K562 (cell line): Measurements from ENCODE around the gene COQ5. TPM values are rescaled to one million over a fixed set of nuclear protein-coding genes. Genes with fewer than 3 reads are reported as not detected.

ENCODE experiments used
- CHAMP1 ChIP-seq: fragments of 450-650 bp; IDR thresholded peaks from 2 replicates; pipeline ENCODE4 v1.6.1; 2016; ENCODE audit warnings: mild to moderate bottlenecking
- ETV1 ChIP-seq: fragments of 450-650 bp; conservative IDR thresholded peaks from 2 replicates; pipeline ENCODE4 v1.6.1; 2016; ENCODE audit warnings: missing genetic modification characterization, control low read depth, low read depth, missing compliant biosample characterization
- KHSRP ChIP-seq: fragments of 450-650 bp; IDR thresholded peaks from 2 replicates; pipeline ENCODE4 v1.6.1; 2017
- NR4A1 ChIP-seq, 2 experiments: fragments of 250-450 bp in 1 of 2; fragments of 450-650 bp in 1 of 2; sonication (Bioruptor Pico) in 1 of 2; IDR thresholded peaks; 2 replicates each; pipeline versions ENCODE4 v1.4.0 to v1.6.1; 2016 to 2020; ENCODE audit warnings: mild to moderate bottlenecking in 2 of 2, missing compliant biosample characterization in 1 of 2, missing genetic modification characterization in 1 of 2, moderate library complexity in 1 of 2
- POLR2A ChIP-seq: fragments of 450-650 bp; conservative IDR thresholded peaks from 2 replicates; pipeline ENCODE4 v1.6.1; 2016
- RAD21 ChIP-seq, 2 experiments: fragments of 250-450 bp in 1 of 2; fragments of 450-650 bp in 1 of 2; sonication (Bioruptor Pico) in 1 of 2; formaldehyde crosslinking in 1 of 2; IDR thresholded peaks in 1 of 2; conservative IDR thresholded peaks in 1 of 2; 2 replicates each; pipeline versions ENCODE4 v1.4.0 to v1.8.0; 2020 to 2022; ENCODE audit warnings: mild to moderate bottlenecking in 2 of 2, moderate library complexity in 1 of 2
- RBFOX2 ChIP-seq: fragments of 200-400 bp; formaldehyde crosslinking; IDR thresholded peaks from 2 replicates; pipeline ENCODE4 v1.6.1; 2017; ENCODE audit warnings: low read depth, mild to moderate bottlenecking, low read length, moderate library complexity
- SMAD3 ChIP-seq: fragments of 450-650 bp; formaldehyde crosslinking; conservative IDR thresholded peaks from 2 replicates; pipeline ENCODE4 v1.4.0; 2020; ENCODE audit warnings: mild to moderate bottlenecking
- TBL1XR1 ChIP-seq, 2 experiments: IDR thresholded peaks; 2 replicates each; pipeline ENCODE4 v1.6.1; 2012; ENCODE audit warnings: improper control_type of control experiment in 2 of 2, low read length in 2 of 2, mild to moderate bottlenecking in 1 of 2
- TEAD1 ChIP-seq, 2 experiments: fragments of 450-650 bp in 1 of 2; sonication (generic) in 1 of 2; formaldehyde crosslinking; IDR thresholded peaks; 2 replicates each; pipeline versions ENCODE4 v1.4.0 to v1.8.0; 2020 to 2022; ENCODE audit warnings: mild to moderate bottlenecking in 2 of 2, missing genetic modification reagents in 1 of 2
- YY1 ChIP-seq, 3 experiments: IDR thresholded peaks; 2 replicates each; pipeline ENCODE4 v1.6.1; 2011; ENCODE audit warnings: low read length in 2 of 3, mild to moderate bottlenecking in 2 of 3, moderate library complexity in 2 of 3, borderline replicate concordance in 1 of 3, control low read depth in 1 of 3, low read depth in 1 of 3; ENCODE audit not compliant: insufficient read depth in 3 of 3, insufficient replicate concordance in 2 of 3, control insufficient read depth in 1 of 3, insufficient read length in 1 of 3; ENCODE audit errors: extremely low read depth in 1 of 3
- ZKSCAN8 ChIP-seq: fragments of 200-800 bp; sonication (Bioruptor generic); IDR thresholded peaks from 2 replicates; pipeline ENCODE4 v1.6.1; 2016; ENCODE audit warnings: missing genetic modification characterization, missing compliant biosample characterization
- ZNF586 ChIP-seq: fragments of 450-650 bp; formaldehyde crosslinking; conservative IDR thresholded peaks from 2 replicates; pipeline ENCODE4 v1.4.0; 2020; ENCODE audit warnings: mild to moderate bottlenecking, moderate library complexity
- polyA plus RNA-seq, 8 experiments: library from polyadenylated mRNA; depleted of rRNA in 4 of 8; stranded (reverse) in 5 of 8; unstranded in 3 of 8; fragments of >200 nt; fragmentation: Nextera tagmentation in 2 of 8; fragmentation: Illumina TruSeq in 1 of 8; extraction: Ambion mirVana in 2 of 8; extraction: Trizol in 1 of 8; gene quantifications; 2 replicates each; pipeline versions ENCODE4 v1.2.1 to v1.2.3, GENCODE V29; 2011 to 2014; ENCODE audit warnings: inconsistent platforms in 1 of 8, missing spikeins in 1 of 8
- total RNA-seq, 7 experiments: library from RNA; depleted of rRNA in 6 of 7; stranded (reverse); fragments of >200 nt in 6 of 7; fragmentation: Illumina TruSeq in 2 of 7; extraction: Trizol in 2 of 7; gene quantifications; 2 replicates each; pipeline versions ENCODE4 v1.2.1 to v1.2.3, GENCODE V29; 2011 to 2021; ENCODE audit warnings: low replicate concordance in 1 of 7
- TF ChIP-seq, protein P1 (sequence below): IDR thresholded peaks from 3 replicates; pipeline ENCODE4 v1.6.1; 2011; ENCODE audit warnings: borderline replicate concordance, mild to moderate bottlenecking; ENCODE audit not compliant: insufficient read length, insufficient read depth
- TF ChIP-seq, protein P2 (sequence below), 2 experiments: IDR thresholded peaks; 2 replicates each; pipeline ENCODE4 v1.6.1; 2012; ENCODE audit warnings: improper control_type of control experiment in 2 of 2, low read depth in 2 of 2, low read length in 2 of 2, borderline replicate concordance in 1 of 2
- TF ChIP-seq, protein P3 (sequence below): fragments of 450-650 bp; conservative IDR thresholded peaks from 2 replicates; pipeline ENCODE4 v1.6.1; 2016; ENCODE audit warnings: missing genetic modification characterization, low read depth, mild to moderate bottlenecking, missing compliant biosample characterization, moderate library complexity

The COQ5 gene
- total and polyA plus RNA-seq, 9 of the 15 experiments (the other 6 are each of a cell fraction or from before 2014, with no cell fraction given) = 19.2 to 59.7 (median 30.4) TPM

GRCh38 chr12:120540445-120540844, 11.5 kb upstream of the COQ5 start (continued):
- TF ChIP-seq CHAMP1 (peak; percentile 85), ETV1 (tag) (0 out of 2 replicates have a peak, but pooled peaks have one; percentile 23), ZKSCAN8 (peak; percentile 83), RAD21 (CRISPR knock-in tag; conservative IDR thresholded peaks at IDR 0.05 in 1 of 2, IDR thresholded peaks at IDR 0.05 in 1 of 2) (0 out of 4 replicates have a peak, but pooled peaks of 1 of the 2 experiments have one; percentile 8), YY1 (IDR thresholded peaks at IDR 0.05; ENCODE audit: borderline replicate concordance in 1 of 3, control insufficient read depth in 1 of 3, extremely low read depth in 1 of 3, insufficient read depth in 3 of 3, insufficient read length in 1 of 3, insufficient replicate concordance in 2 of 3, low read depth in 1 of 3, low read length in 2 of 3) (no peak), POLR2A (no peak), TBL1XR1 (IDR thresholded peaks at IDR 0.05; ENCODE audit: low read length in 2 of 2) (peak in 1 of 2 experiments; percentile 96; a peak in 2 of 4 replicates), NR4A1 (CRISPR knock-in tag; IDR thresholded peaks at IDR 0.05) (no peak), NR4A1 (tag; IDR thresholded peaks at IDR 0.05) (peak; percentile 74; the same call in 1 of the 2 replicates), ZNF586 (CRISPR knock-in tag) (no peak), KHSRP (peak; percentile 89), TEAD1 (CRISPR knock-in tag; IDR thresholded peaks at IDR 0.05) (peak; percentile 72 to 95; a peak in 3 of 4 replicates), RBFOX2 (no peak), SMAD3 (CRISPR knock-in tag) (peak; percentile 73; the same call in 1 of the 2 replicates)
- TF ChIP-seq, protein P1, sequence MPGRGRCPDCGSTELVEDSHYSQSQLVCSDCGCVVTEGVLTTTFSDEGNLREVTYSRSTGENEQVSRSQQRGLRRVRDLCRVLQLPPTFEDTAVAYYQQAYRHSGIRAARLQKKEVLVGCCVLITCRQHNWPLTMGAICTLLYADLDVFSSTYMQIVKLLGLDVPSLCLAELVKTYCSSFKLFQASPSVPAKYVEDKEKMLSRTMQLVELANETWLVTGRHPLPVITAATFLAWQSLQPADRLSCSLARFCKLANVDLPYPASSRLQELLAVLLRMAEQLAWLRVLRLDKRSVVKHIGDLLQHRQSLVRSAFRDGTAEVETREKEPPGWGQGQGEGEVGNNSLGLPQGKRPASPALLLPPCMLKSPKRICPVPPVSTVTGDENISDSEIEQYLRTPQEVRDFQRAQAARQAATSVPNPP = no peak
- TF ChIP-seq, protein P2, sequence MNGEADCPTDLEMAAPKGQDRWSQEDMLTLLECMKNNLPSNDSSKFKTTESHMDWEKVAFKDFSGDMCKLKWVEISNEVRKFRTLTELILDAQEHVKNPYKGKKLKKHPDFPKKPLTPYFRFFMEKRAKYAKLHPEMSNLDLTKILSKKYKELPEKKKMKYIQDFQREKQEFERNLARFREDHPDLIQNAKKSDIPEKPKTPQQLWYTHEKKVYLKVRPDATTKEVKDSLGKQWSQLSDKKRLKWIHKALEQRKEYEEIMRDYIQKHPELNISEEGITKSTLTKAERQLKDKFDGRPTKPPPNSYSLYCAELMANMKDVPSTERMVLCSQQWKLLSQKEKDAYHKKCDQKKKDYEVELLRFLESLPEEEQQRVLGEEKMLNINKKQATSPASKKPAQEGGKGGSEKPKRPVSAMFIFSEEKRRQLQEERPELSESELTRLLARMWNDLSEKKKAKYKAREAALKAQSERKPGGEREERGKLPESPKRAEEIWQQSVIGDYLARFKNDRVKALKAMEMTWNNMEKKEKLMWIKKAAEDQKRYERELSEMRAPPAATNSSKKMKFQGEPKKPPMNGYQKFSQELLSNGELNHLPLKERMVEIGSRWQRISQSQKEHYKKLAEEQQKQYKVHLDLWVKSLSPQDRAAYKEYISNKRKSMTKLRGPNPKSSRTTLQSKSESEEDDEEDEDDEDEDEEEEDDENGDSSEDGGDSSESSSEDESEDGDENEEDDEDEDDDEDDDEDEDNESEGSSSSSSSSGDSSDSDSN (IDR thresholded peaks at IDR 0.05; ENCODE audit: borderline replicate concordance in 1 of 2, low read depth in 2 of 2, low read length in 2 of 2) = no peak
- TF ChIP-seq, protein P3, sequence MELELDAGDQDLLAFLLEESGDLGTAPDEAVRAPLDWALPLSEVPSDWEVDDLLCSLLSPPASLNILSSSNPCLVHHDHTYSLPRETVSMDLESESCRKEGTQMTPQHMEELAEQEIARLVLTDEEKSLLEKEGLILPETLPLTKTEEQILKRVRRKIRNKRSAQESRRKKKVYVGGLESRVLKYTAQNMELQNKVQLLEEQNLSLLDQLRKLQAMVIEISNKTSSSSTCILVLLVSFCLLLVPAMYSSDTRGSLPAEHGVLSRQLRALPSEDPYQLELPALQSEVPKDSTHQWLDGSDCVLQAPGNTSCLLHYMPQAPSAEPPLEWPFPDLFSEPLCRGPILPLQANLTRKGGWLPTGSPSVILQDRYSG (tag) = 0 out of 2 replicates have a peak, but pooled peaks have one; percentile 39
